ENCODE data around the gene RAB20. TPM values are rescaled to one million over a fixed set of nuclear protein-coding genes. Genes with fewer than 3 reads are reported as not detected.

Gene RAB20
- total and polyA plus RNA-seq, 2 donors = 9.6 to 21.0 TPM

GRCh38 chr13:110524541-110525257, 36.8 kb downstream of the RAB20 start:
- no peaks in the 10 kb centered on the region for H3K36me3 ChIP-seq (ENCODE audit: insufficient read depth)
- DNase-seq (ENCODE audit: extremely low spot score) = no peak
- no peaks in the 10 kb centered on the region for H3K4me1 ChIP-seq (ENCODE audit: insufficient read depth)
- 68% methylated on average over 21 of the region's 21 CpGs for WGBS
- no peak overlapping the region for H3K4me3 ChIP-seq (ENCODE audit: low read depth, low read length)
- no peak overlapping the region for H3K27ac ChIP-seq (ENCODE audit: low read depth)

- no peak overlapping the region for H3K4me3 ChIP-seq (ENCODE audit: low read depth, low read length)
- H3K4me1 ChIP-seq (ENCODE audit: insufficient read depth) = no peaks in the 10 kb centered on the region
- 88% methylated on average over 17 of the region's 17 CpGs for WGBS
Measured at GRCh38 chr13:110523838-110524540, 37.5 kb downstream of the RAB20 start.

DNA sequence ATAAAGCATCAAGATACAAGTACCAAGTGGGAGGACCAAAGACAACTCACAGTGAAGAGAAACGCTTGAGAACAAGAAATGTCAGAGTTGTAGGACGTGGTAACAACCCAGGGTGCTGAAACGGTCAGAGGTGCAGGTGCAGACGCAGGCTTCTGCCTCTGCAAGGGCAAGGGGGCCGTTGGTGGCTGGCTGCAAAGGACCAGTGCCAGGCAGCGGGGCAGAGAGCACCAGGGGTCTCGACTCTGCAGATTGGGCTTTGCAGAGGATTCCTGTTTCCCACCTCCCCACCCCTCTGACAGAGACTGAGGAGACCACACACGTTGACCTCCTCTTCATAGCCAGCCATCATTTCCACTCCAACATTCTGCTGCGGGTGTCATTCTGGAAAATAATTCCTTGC, 38.3 kb downstream of the RAB20 start:
- 84% methylated on average over 9 of the region's 9 CpGs for WGBS

More at GRCh38 chr13:110523838-110524540, 37.5 kb downstream of the RAB20 start:
- H3K36me3 ChIP-seq (ENCODE audit: insufficient read depth) = no peaks in the 10 kb centered on the region
- H3K27ac ChIP-seq (ENCODE audit: low read depth) = no peak overlapping the region
- DNase-seq (ENCODE audit: extremely low spot score) = no peak

DNA sequence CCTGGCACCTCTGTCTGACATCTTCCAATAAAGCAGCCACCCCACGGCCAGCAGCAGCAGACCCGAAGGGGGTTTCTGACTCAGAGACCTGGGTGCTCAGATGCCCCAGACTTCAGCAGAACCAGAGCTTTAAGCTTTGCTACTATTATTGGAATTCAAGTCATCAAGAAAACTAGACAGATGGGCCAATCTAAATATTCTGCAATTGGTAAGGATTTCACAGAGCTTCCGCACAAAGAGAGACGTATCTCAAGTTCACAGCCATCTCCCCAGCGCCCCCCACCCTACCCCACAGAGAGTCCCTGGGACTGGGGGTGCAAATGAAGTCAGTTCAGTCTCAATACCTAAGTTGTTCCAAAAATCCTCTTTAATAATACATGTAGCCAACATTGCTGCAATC, 38.8 kb downstream of the RAB20 start:
- no peak overlapping the region for H3K27ac ChIP-seq (ENCODE audit: low read depth)
- H3K4me1 ChIP-seq (ENCODE audit: insufficient read depth) = no peaks in the 10 kb centered on the region
- WGBS = 91% methylated on average over 5 of the region's 5 CpGs
- H3K4me3 ChIP-seq (ENCODE audit: low read depth, low read length) = no peak overlapping the region
- no peaks in the 10 kb centered on the region for H3K36me3 ChIP-seq (ENCODE audit: insufficient read depth)
- DNase-seq (ENCODE audit: extremely low spot score) = no peak

More for the DNA sequence above, 38.3 kb downstream of the RAB20 start:
- Histone ChIP-seq H3K27ac (ENCODE audit: low read depth) (no peak overlapping the region), H3K36me3 (ENCODE audit: insufficient read depth) (no peaks in the 10 kb centered on the region), H3K4me1 (ENCODE audit: insufficient read depth) (no peaks in the 10 kb centered on the region), H3K4me3 (ENCODE audit: low read depth, low read length) (no peak overlapping the region)
- no peak for DNase-seq (ENCODE audit: extremely low spot score)

DNA sequence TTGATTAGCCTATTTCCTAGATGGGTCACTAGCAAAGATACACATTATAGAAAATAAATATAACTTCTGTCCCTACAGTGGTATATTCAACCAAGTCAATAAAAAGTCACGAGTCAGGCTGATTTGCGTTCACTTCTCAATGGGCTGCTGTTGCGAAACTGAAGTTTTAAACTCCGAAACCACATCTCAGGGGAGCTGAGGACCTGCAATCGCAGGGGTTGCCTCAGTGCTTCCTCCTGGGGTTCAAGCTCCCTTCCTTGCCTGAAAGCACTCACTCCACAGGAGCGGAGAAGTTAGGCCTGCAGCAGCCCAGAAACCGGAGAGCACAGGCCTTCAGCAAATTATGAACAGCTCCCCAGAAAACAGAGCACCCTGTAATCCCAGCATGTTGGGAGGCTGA, 39.6 kb downstream of the RAB20 start:
- no peaks in the 10 kb centered on the region for H3K36me3 ChIP-seq (ENCODE audit: insufficient read depth)
- WGBS = 88% methylated on average over 7 of the region's 7 CpGs
- no peak overlapping the region for H3K4me3 ChIP-seq (ENCODE audit: low read depth, low read length)
- H3K4me1 ChIP-seq (ENCODE audit: insufficient read depth) = no peaks in the 10 kb centered on the region
- DNase-seq (ENCODE audit: extremely low spot score) = no peak
- no peak overlapping the region for H3K27ac ChIP-seq (ENCODE audit: low read depth)

- Histone ChIP-seq H3K27ac (ENCODE audit: low read depth) (no peak overlapping the region), H3K4me3 (ENCODE audit: low read depth, low read length) (no peak overlapping the region), H3K36me3 (ENCODE audit: insufficient read depth) (no peaks in the 10 kb centered on the region), H3K4me1 (ENCODE audit: insufficient read depth) (no peaks in the 10 kb centered on the region)
- 86% methylated on average over 10 of the region's 10 CpGs for WGBS
- DNase-seq (ENCODE audit: extremely low spot score) = no peak
Measured at GRCh38 chr13:110521296-110521680, 40.2 kb downstream of the RAB20 start.

DNA sequence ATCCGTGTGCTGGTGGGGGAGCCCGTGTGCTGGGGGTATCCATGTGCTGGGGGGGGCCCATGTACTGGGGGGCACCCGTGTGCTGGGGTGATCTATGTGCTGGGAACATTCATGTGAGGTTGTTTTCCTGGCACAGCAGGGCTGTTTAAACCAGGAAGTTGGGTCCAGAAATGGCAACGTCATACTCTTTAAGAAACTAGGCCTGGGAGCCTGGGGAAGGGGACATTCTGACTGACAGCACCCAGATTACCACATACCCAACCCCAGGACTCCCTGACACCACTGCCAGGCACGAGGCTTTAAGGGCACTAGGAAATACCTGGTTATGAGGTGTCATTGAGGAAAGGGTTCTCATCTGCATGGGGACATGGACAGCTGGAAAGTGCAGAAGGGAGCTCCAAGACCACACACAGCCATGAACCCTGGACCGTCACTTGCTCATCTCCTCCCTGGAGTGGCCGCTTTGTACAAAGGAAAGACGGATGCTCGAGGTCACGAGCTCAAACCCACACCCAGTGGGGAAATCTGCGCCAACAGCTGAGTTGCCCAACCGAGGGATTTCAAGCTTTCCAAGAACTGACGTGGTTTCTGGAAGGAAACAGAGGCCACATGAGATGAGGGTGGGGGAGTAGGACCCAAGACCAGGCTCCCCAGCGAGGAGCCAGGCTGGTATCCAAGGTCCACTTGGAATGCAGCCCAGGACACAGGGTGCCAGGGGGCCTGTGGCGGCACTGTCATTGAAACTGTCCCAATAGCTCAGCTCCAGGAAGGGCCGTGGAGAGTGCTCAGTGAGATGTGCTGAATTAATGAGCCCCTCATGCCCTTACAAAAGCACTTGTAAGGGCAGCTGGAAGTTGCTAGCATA, 40.9 kb downstream of the RAB20 start:
- 61% methylated on average over 16 of the region's 16 CpGs for WGBS
- Histone ChIP-seq H3K36me3 (ENCODE audit: insufficient read depth) (no peaks in the 10 kb centered on the region), H3K4me1 (ENCODE audit: insufficient read depth) (no peaks in the 10 kb centered on the region), H3K27ac (ENCODE audit: low read depth) (no peak overlapping the region), H3K4me3 (ENCODE audit: low read depth, low read length) (no peak overlapping the region)
- DNase-seq (ENCODE audit: extremely low spot score) = no peak

GRCh38 chr13:110519506-110519905, 42.0 kb downstream of the RAB20 start:
- Histone ChIP-seq H3K27ac (ENCODE audit: low read depth) (no peak overlapping the region), H3K4me1 (ENCODE audit: insufficient read depth) (no peaks in the 10 kb centered on the region), H3K36me3 (ENCODE audit: insufficient read depth) (no peaks in the 10 kb centered on the region), H3K4me3 (ENCODE audit: low read depth, low read length) (no peak overlapping the region)
- DNase-seq (ENCODE audit: extremely low spot score) = no peak
- 95% methylated on average over 7 of the region's 7 CpGs for WGBS

DNA sequence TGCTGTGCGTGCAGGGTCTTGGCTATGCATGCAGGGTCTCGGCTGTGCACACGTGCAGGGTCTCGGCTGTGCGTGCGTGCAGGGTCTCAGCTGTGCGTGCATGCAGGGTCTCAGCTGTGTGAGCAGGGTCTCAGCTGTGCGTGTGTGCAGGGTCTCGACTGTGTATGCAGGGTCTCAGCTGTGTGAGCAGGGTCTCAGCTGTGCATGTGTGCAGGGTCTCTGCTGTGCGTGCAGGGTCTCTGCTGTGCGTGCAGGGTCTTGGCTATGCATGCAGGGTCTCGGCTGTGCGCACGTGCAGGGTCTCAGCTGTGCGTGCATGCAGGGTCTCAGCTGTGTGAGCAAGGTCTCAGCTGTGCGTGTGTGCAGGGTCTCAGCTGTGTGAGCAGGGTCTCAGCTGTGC, 42.5 kb downstream of the RAB20 start:
- no peak for DNase-seq (ENCODE audit: extremely low spot score)
- no peak overlapping the region for H3K4me3 ChIP-seq (ENCODE audit: low read depth, low read length)
- 96% methylated on average over 16 of the region's 16 CpGs for WGBS
- H3K4me1 ChIP-seq (ENCODE audit: insufficient read depth) = no peaks in the 10 kb centered on the region
- H3K36me3 ChIP-seq (ENCODE audit: insufficient read depth) = no peaks in the 10 kb centered on the region
- H3K27ac ChIP-seq (ENCODE audit: low read depth) = no peak overlapping the region

DNA sequence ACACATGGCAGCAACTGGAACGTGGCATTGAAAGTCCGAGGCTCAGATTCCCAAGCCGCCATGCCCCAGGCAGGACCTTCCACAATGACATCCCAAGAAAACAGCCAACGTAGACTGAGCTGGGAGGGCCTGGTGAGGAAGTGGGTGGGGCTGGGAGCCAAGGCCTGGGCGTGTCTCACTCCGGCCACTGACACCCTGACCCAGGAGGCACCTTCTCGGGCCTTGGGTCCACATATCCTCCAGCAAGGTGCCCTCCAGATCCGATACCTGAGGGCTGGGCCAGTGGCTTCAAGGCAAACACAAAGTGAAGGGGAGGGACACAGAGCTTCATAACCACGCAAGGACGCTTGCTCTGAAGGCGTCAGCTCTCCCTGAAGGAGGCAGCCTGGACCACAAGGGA, 43.0 kb downstream of the RAB20 start:
- Histone ChIP-seq H3K36me3 (ENCODE audit: insufficient read depth) (no peaks in the 10 kb centered on the region), H3K4me1 (ENCODE audit: insufficient read depth) (no peaks in the 10 kb centered on the region), H3K27ac (ENCODE audit: low read depth) (no peak overlapping the region), H3K4me3 (ENCODE audit: low read depth, low read length) (no peak overlapping the region)
- DNase-seq (ENCODE audit: extremely low spot score) = no peak
- 85% methylated on average over 11 of the region's 11 CpGs for whole genome bisulfite sequencing

GRCh38 chr13:110518226-110518525, 43.3 kb downstream of the RAB20 start:
- WGBS = 63% methylated on average over 8 of the region's 8 CpGs
- DNase-seq (ENCODE audit: extremely low spot score) = no peak
- H3K36me3 ChIP-seq (ENCODE audit: insufficient read depth) = no peaks in the 10 kb centered on the region
- no peak overlapping the region for H3K4me3 ChIP-seq (ENCODE audit: low read depth, low read length)
- H3K27ac ChIP-seq (ENCODE audit: low read depth) = no peak overlapping the region
- no peaks in the 10 kb centered on the region for H3K4me1 ChIP-seq (ENCODE audit: insufficient read depth)

- DNase-seq (ENCODE audit: extremely low spot score) = no peak
- Histone ChIP-seq H3K36me3 (ENCODE audit: insufficient read depth) (no peaks in the 10 kb centered on the region), H3K4me1 (ENCODE audit: insufficient read depth) (no peaks in the 10 kb centered on the region), H3K4me3 (ENCODE audit: low read depth, low read length) (no peak overlapping the region), H3K27ac (ENCODE audit: low read depth) (no peak overlapping the region)
- WGBS = 62% methylated on average over 7 of the region's 7 CpGs
Measured at GRCh38 chr13:110517505-110518225, 43.9 kb downstream of the RAB20 start.

DNA sequence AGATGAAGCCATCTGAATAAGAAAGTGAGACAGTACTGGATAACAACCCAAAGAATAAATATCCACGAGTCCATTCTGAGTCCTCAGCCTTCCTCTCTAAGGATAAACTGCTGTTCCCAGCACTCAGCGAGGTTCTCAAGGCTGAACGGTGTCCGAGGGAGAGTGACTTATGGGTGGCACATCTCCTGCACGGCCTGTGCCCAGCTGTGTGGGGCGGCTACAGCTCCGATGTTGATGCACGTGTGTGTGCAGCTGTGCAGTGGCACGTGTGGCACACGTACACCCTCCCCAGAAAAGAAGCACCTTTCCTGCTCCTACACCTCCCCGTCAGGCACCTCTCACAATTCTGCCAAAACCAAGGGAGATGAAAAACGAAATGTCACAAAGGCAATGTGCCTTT, 45.0 kb downstream of the RAB20 start:
- Histone ChIP-seq H3K4me3 (ENCODE audit: low read depth, low read length) (no peak overlapping the region), H3K36me3 (ENCODE audit: insufficient read depth) (no peaks in the 10 kb centered on the region), H3K27ac (ENCODE audit: low read depth) (no peak overlapping the region), H3K4me1 (ENCODE audit: insufficient read depth) (no peaks in the 10 kb centered on the region)
- no peak for DNase-seq (ENCODE audit: extremely low spot score)
- 83% methylated on average over 12 of the region's 12 CpGs for WGBS
